Keratinocyte (primary cell): Measurements from ENCODE around the gene FMN2. TPM values are rescaled to one million over a fixed set of nuclear protein-coding genes. Genes with fewer than 3 reads are reported as not detected.

Experiments used
- DNase-seq: peaks from one replicate; pipeline ENCODE4 v3.0.0-alpha.2; 2011; ENCODE audit warnings: low read depth, missing footprints, low spot score
- FAIRE-seq: peaks from 2 replicates; lab custom pipeline; 2011; peaks lifted over from hg19 to GRCh38; lab: Jason Lieb, UNC
- H2AFZ ChIP-seq: 2 replicates; pipeline ENCODE4 v1.6.0; 2012; ENCODE audit warnings: low read length, control low read depth, inconsistent platforms; ENCODE audit not compliant: control insufficient read depth
- H3K27ac ChIP-seq: 2 replicates; pipeline ENCODE4 v1.5.1; 2011; ENCODE audit warnings: low read length; ENCODE audit not compliant: control insufficient read depth, insufficient read depth
- H3K27me3 ChIP-seq: 3 replicates; pipeline ENCODE4 v1.6.0; 2011; ENCODE audit warnings: low read length; ENCODE audit not compliant: control insufficient read depth, insufficient read depth; ENCODE audit errors: extremely low read depth
- H3K36me3 ChIP-seq, 2 experiments: 2 replicates in 1 of 2; 3 replicates in 1 of 2; pipeline ENCODE4 v1.5.1; 2011; ENCODE audit warnings: low read length in 2 of 2, mild to moderate bottlenecking in 1 of 2; ENCODE audit not compliant: control insufficient read depth in 2 of 2, insufficient read depth in 2 of 2; ENCODE audit errors: extremely low read depth in 1 of 2
- H3K4me1 ChIP-seq: 3 replicates; pipeline ENCODE4 v1.5.1; 2011; ENCODE audit warnings: low read length; ENCODE audit not compliant: control insufficient read depth, insufficient read depth; ENCODE audit errors: extremely low read depth
- H3K4me2 ChIP-seq: 3 replicates; pipeline ENCODE4 v1.6.0; 2011; ENCODE audit warnings: low read depth, low read length; ENCODE audit not compliant: control insufficient read depth, insufficient read depth; ENCODE audit errors: extremely low read depth
- H3K4me3 ChIP-seq, 3 experiments: fragments of 200-600 bp in 1 of 3; sonication (generic) in 1 of 3; 2 replicates in 2 of 3; 3 replicates in 1 of 3; pipeline ENCODE4 v1.5.1; 2011 to 2016; ENCODE audit warnings: low read length in 3 of 3, mild to moderate bottlenecking in 3 of 3, control low read depth in 2 of 3, inconsistent platforms in 1 of 3, low read depth in 1 of 3, mixed read lengths in 1 of 3, mixed run types in 1 of 3, moderate library complexity in 1 of 3; ENCODE audit not compliant: control insufficient read depth in 2 of 3, insufficient read depth in 2 of 3; ENCODE audit errors: extremely low read depth in 1 of 3
- H3K79me2 ChIP-seq: 2 replicates; pipeline ENCODE4 v1.6.0; 2012; ENCODE audit warnings: low read length; ENCODE audit not compliant: control insufficient read depth, insufficient read depth
- H3K9ac ChIP-seq: 3 replicates; pipeline ENCODE4 v1.6.0; 2011; ENCODE audit warnings: low read length; ENCODE audit not compliant: control insufficient read depth, insufficient read depth; ENCODE audit errors: extremely low read depth
- H3K9me1 ChIP-seq: 3 replicates; pipeline ENCODE4 v1.6.0; 2011; ENCODE audit warnings: low read length; ENCODE audit not compliant: control insufficient read depth, insufficient read depth; ENCODE audit errors: extremely low read depth
- H3K9me3 ChIP-seq: 2 replicates; pipeline ENCODE4 v1.5.1; 2012; ENCODE audit warnings: low read depth, low read length; ENCODE audit not compliant: control insufficient read depth
- H4K20me1 ChIP-seq: 3 replicates; pipeline ENCODE4 v1.6.0; 2011; ENCODE audit warnings: low read length; ENCODE audit not compliant: control insufficient read depth, insufficient read depth; ENCODE audit errors: extremely low read depth
- CTCF ChIP-seq, 3 experiments: IDR thresholded peaks in 1 of 3; conservative IDR thresholded peaks in 1 of 3; optimal IDR thresholded peaks in 1 of 3; 2 replicates in 2 of 3; 3 replicates in 1 of 3; pipeline versions ENCODE3 to v1.5.1; 2011; ENCODE audit warnings: low read length in 3 of 3, mild to moderate bottlenecking in 3 of 3, moderate library complexity in 2 of 3, control low read depth in 1 of 3, inconsistent platforms in 1 of 3; ENCODE audit not compliant: insufficient read depth in 2 of 3; ENCODE audit errors: extremely low read depth in 1 of 3
- EZH2 ChIP-seq: IDR thresholded peaks from one replicate; pipeline ENCODE4 v1.6.1; 2012; ENCODE audit warnings: inconsistent platforms, mild to moderate bottlenecking, low read length, moderate library complexity
- dilution Hi-C: fragments of 300-500 bp; cut with MboI; formaldehyde crosslinking; loops from one replicate; pipeline ENCODE4 v1.7.0; 2020; ENCODE audit warnings: low sequenced_read_pairs; ENCODE audit not compliant: extremely low pct_ligation_motif_present
- polyA plus RNA-seq, 5 experiments: library from polyadenylated mRNA; depleted of rRNA in 3 of 5; stranded (reverse) in 3 of 5; stranded (forward) in 1 of 5; unstranded in 1 of 5; fragments of >200 nt; gene quantifications; 1 replicate in 1 of 5; 2 replicates in 3 of 5; 3 replicates in 1 of 5; pipeline versions ENCODE4 v1.2.1 to v1.2.3, GENCODE V29; 2011 to 2012; ENCODE audit warnings: missing spikeins in 2 of 5, low read depth in 1 of 5, low replicate concordance in 1 of 5

The FMN2 gene
- polyA plus RNA-seq, 1 donor (not counting 4 experiments of a cell fraction or from before 2014, with no cell fraction given): not detected

DNA sequence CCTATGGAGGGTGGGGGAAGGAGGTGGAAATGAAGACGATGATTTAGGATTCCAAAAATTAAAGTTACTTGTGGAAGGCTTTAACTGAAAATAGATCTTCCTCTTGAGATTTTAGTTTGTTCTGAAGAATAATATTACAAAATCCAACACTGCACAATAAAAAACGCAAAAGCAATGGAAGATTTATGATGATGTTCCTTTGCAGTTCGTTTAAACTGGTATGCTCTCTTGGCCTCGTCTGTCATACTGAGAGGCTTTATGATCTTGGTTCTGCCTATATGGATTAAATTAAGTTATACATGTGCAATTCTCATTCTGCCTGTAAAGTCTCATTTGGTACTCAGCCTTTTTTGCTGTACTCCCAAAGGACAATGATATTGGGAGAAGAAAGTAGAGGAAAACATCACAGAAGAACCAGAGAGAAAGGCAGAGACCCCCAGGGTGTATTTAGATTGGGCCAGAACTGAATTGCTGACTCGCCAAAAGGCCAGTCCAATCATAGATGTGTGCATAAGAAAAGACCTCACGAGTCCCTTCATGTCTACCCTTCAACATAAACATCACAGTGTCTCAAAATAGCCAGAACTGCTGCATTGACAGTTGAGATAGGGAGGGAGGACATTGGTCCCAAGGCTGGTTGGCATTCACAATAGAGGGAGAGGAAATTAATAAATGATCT lies 331.7 kb downstream of the FMN2 start:
- Histone ChIP-seq H3K9ac (no peak overlapping the region), H3K4me3 (no peak overlapping the region), H3K36me3 (no peaks in the 10 kb centered on the region), H3K27ac (no peak overlapping the region), H3K79me2 (no peaks in the 10 kb centered on the region), H2AFZ (no peak overlapping the region), H3K4me1 (no peaks in the 10 kb centered on the region), H3K27me3 (no peaks in the 10 kb centered on the region), H3K9me1 (no peaks in the 10 kb centered on the region), H4K20me1 (no peaks in the 10 kb centered on the region), H3K4me2 (no peak overlapping the region), H3K9me3 (peaks cover 2% of the 10 kb centered on the region)
- FAIRE-seq (no peak), DNase-seq (no peak)
- dilution Hi-C loops: no loop called here
- no peak for TF ChIP-seq EZH2
- no peak for TF ChIP-seq CTCF (optimal IDR thresholded peaks at IDR 0.05 in 1 of 3, IDR thresholded peaks at IDR 0.05 in 1 of 3, conservative IDR thresholded peaks at IDR 0.05 in 1 of 3; ENCODE audit: extremely low read depth in 1 of 3, insufficient read depth in 2 of 3, low read length in 3 of 3)

- no peak for DNase-seq
- no peak overlapping the region for H3K27ac ChIP-seq
- H3K79me2 ChIP-seq: no peaks in the 10 kb centered on the region
- no peaks in the 10 kb centered on the region for H3K4me1 ChIP-seq
- TF ChIP-seq EZH2 (no peak), CTCF (optimal IDR thresholded peaks at IDR 0.05 in 1 of 3, IDR thresholded peaks at IDR 0.05 in 1 of 3, conservative IDR thresholded peaks at IDR 0.05 in 1 of 3; ENCODE audit: extremely low read depth in 1 of 3, insufficient read depth in 2 of 3, low read length in 3 of 3) (no peak)
- no peak overlapping the region for H3K9ac ChIP-seq
- no peaks in the 10 kb centered on the region for H3K36me3 ChIP-seq
- H3K4me2 ChIP-seq: no peak overlapping the region
- H3K9me1 ChIP-seq: no peaks in the 10 kb centered on the region
- H2AFZ ChIP-seq: no peak overlapping the region
- no peak overlapping the region for H3K4me3 ChIP-seq
- H3K9me3 ChIP-seq: peaks cover 2% of the 10 kb centered on the region
- H3K27me3 ChIP-seq: no peaks in the 10 kb centered on the region
- no peaks in the 10 kb centered on the region for H4K20me1 ChIP-seq
- dilution Hi-C loops: no loop called here
- no peak for FAIRE-seq
These were observed 333.2 kb downstream of the FMN2 start for GRCh38 chr1:240424740-240425464.
